ENCODE measurements around the gene SLC26A11.
"Not testable (repeated sequence)": the region's sequence is repeated elsewhere in the genome, so short reads cannot be mapped to it uniquely, and the experiment has no call there.

The SLC26A11 gene

GRCh38 chr17:80195671-80196529 lies 24.3 kb upstream of the SLC26A11 start:
- peak; percentile 27 for DNase-seq (ENCODE audit: low spot score)

DNA sequence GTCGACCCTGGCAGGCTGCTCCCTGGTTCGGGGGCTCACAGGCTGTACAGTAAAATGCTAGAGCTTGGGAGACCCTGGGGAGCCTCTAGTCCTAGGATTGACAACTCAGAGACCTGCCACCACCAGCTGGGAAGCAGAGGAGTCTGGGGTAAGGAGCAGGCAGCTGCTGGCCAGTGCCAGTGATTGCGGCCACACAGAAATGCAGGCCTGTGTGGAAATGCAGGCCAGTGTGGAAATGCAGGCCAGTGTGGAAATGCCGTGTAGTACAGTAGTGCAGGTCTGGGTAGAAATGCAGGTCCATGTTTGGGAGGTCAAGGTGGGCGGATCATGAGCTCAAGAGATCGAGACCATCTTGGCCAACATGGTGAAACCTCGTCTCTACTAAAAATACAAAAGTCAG lies 23.6 kb upstream of the SLC26A11 start:
- DNase-seq (ENCODE audit: low spot score), result no peak

DNA sequence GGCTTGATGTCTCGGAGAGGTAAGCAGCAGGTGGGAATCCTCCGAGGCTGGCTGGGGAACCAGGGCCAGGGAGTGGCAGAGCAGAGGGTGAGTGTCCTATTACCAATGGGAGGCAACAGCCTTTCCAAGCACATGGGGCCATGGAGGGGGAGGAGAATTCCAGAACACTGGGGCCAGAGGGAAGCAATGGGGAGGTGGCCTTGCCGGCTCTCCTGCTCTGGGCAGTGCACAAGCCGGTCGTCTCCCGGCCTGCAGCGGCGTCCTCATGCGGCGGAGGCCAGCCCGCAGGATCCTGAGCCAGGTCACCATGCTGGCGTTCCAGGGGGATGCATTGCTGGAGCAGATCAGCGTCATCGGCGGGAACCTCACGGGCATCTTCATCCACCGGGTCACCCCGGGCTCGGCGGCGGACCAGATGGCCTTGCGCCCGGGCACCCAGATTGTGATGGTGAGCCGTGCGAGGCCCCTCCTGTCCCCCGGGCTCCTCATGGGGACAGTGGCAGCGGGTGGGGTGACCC lies 22.0 kb upstream of the SLC26A11 start:
- no peak for DNase-seq (ENCODE audit: low spot score)

DNA sequence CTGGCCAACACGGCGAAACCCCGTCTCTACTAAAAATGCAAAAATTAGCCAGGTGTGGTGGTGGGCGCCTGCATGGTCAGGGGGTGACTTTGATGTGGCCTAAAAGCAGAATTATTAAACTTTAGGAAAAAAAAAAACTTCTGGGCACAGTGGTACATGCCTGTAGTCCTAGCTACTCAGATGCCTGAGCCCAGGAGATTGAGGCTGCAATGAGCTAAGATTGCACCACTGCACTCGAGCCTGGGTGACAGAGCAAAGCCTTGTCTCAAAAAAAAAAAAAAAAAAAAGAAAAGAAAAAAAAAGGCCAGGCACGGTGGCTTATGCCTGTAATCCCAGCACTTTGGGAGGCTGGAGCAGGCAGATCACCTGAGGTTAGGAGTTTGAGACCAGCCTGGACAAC lies 20.9 kb upstream of the SLC26A11 start:
- not testable (repeated sequence) for DNase-seq (ENCODE audit: low spot score)

DNA sequence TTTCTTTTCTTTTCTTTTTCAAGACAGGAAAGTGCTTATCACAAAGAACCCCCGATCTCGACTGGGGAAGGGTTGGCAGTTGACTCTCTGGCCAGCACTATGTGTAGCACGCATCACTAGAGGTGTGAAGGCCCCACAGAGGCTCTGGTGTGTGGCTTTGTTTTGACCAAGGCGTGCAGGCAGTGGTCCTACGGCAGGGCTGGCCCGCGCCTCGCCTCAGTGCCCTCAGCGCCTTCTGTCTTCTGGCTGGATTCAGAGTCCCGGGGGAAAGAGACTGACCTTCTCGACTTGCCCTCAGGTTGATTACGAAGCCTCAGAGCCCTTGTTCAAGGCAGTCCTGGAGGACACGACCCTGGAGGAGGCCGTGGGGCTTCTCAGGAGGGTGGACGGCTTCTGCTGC lies 18.8 kb upstream of the SLC26A11 start:
- DNase-seq (ENCODE audit: low spot score), result no peak

- DNase-seq (ENCODE audit: low spot score), result no peak
Observed at GRCh38 chr17:80202197-80202596, 18.0 kb upstream of the SLC26A11 start.

DNA sequence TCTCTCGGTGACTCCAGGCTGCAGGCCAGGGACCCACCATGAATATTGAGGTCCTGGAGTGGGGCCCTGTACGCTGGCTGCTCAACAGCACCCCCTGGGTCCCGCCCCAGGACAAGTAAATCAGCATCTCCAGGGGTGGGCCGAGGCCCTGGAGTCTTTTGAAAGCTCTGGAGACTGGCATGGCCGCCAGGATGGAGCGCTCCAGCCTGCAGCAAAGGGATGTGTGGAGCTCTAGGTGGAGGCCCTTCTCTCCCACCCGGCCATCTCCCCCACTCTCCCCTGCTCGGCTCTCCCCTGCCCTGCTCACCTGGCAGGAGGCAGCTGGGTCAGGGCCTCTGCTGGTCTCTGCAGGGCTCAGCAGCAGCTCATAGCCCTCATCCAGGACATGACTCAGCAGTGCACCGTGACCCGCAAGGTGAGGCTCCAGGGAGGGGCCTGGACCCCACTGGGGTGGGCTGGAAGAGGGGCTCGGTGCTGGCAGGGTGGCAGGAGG lies 16.7 kb upstream of the SLC26A11 start:
- no peak for DNase-seq (ENCODE audit: low spot score)

GRCh38 chr17:80204626-80205468 lies 15.4 kb upstream of the SLC26A11 start:
- DNase-seq (ENCODE audit: low spot score), result no peak

- DNase-seq (ENCODE audit: low spot score), result no peak
Observed at GRCh38 chr17:80205811-80206210, 14.4 kb upstream of the SLC26A11 start.

DNA sequence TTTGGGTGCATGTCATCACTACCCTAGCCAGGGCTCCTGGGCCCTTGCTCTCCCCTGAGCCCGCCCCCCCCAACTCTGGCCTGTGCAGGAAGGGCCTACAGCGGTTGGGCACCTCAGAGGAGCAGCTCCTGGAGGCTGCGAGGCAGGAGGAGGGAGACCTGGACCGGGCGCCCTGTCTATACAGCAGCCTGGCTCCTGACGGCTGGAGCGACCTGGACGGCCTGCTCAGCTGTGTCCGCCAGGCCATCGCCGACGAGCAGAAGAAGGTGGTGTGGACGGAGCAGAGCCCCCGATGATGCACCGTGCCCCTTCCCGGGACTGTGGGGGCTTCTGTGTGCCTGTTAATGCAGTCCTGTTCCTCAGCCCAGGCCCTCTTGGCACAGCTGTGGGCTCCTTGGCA lies 12.2 kb upstream of the SLC26A11 start:
- no peak for DNase-seq (ENCODE audit: low spot score)

DNA sequence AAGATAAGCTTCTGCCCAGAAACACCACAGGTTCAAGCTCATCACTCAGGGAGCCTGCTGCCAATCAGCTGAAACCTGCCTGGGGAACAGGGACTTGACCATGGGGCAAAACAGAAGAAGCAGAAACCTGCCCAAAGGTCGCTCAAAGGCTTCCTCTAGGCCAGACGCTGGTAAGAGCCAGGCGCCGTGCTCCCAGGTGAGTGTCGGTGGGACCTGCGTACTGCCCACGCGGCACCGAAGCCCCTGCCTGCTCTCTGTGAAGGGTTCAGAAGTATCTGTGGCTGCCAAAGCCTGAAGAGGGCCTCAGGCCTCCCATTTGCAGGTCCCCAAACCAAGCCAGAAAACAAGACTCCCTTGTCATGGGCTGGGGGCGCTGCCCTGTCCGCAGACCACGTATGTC lies 10.5 kb upstream of the SLC26A11 start:
- DNase-seq (ENCODE audit: low spot score), result no peak

DNA sequence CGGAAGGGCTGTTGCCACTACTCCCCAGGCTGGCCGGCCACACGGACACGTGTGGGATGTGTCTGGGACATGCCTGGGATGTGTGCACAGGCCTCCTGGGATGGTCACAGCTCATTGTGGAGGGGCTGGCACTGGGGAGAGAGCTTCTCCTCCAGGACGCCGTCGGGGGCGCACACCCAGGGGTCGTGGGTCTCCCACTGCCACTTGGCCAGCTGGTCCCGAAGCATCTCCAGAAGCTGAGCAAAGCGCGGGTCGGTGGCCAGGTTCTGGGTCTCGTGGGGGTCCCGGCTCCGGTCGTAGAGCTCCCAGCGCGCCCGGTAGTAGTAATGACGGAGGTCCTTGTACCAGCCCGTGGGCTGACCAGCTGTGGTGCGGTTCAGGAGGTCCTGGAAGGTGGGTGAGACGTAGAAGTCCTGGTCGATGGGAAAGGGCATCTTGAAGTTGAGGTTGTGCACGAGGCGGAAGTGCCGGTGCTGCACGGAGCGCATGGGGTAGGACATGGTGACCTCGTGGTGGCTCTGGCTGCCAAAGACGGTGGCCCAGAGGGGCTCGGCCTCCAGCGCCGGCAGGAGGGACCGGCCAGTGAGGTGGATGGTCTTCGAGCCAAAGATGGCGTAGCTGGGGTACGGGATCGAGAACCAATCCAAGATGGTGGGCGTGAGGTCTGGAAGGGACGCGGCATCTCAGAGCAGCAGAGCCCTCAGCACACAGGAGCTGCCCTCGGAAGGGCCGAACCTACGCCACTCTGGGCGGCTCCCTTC lies 9.7 kb upstream of the SLC26A11 start:
- no peak for DNase-seq (ENCODE audit: low spot score)

- no peak for DNase-seq (ENCODE audit: low spot score)
Observed at GRCh38 chr17:80212109-80212508, 8.1 kb upstream of the SLC26A11 start.

DNA sequence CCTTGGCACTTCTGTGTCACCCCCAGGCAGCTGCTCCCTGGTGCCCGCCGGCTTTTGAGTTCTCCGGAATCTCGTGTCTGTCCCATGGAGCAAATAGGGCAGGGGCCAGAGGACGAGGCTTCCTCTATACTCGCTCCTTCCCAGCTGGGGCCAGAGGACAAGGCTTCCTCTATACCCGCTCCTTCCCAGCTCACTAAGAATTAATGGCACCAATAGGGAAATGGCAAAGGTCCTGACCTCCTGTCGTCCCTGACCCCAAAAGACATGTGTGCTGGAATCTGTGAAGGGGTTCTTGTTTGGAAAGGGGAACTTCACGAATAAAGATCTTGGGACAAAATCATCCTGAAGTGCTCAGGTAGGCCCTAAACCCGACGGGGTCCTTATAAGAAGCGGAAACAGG lies 7.7 kb upstream of the SLC26A11 start:
- no peak for DNase-seq (ENCODE audit: low spot score)

DNA sequence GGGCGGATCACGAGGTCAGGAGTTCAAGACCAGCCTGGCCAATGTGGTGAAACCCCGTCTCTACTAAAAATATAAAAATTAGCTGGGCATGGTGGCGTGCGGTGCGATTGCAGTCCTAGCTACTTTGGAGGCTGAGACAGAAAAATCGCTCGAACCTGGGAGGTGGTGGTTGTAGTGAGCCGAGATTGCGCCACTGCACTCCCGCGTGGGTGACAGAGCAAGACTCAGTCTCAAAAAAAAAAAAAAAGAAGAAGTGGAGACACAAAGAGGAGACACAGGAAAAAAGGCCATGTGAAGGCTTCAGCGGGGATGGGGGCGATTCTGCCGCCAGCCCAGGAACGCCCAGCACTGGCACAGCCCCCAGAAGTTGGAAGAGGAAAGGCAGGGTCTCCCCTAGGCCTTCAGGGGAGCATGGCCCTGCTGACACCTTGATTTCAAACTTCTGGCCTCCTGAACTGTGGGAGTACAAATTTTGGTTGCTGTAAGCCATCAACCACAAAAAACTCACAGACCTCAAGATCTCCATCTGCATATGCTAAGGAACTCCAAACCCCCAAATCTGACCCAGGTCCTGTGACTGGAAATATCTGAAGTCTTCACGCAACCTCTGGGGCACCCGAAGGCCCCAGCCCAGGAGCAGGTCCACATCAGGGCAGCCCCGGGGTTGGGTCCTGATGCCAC lies 7.1 kb upstream of the SLC26A11 start:
- DNase-seq (ENCODE audit: low spot score), result no peak

DNA sequence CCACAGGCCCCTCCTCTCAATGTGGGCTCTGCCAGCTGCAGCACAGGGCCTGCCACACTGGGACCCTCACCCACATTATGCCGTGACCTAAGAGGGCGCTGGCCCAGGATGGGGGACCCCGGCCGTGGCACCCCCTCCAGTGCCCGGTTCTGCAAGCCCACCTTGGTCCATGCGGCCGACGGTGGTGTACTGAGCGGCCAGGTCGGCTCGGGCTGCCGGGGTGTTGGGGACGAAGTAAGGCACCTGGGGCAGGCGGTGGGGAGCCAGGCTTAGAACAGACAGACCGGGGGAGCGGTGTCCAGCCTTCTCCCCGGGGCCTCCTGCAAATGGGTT lies 6.6 kb upstream of the SLC26A11 start:
- no peak for DNase-seq (ENCODE audit: low spot score)

DNA sequence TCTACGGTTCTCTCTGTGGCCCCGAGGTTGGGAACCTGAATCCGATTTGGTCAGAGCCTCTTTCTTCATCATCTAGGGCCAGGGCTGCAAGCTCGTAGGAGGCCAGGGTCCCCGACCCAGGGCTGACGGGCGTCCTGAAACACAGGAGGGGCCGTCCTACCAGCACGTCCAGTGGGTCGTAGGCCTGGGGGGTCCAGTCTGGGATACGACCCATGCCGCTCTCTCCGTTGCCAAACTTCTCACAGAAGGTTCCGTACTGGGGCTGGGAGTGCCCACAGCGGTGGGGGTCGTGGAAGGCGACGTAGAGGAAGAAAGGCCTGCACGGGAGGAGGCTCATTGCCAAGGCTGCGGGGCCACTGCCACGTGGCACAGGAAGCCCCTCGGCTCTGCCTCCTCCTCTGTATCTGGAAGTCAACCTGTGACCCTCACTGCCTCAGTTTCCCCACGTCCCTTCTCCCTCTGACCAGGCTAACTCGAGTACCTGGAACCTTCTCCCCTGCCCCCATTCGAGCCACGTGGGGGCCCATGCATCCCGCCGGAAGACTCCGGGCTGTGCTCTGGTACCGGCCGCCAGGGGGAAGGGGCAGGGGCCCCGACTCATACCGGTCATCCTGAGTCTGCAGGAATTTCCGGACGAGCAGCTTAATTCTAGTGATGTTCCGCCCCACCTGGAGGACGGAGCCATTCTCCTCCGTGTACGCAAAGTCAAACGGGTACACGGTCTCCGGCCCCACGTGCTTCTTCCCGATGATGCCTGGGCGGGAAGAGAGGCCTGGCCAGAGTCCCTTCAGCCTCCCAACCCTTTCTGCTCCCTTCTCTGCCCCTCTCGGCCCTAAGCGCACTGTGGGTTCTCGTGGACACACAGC lies 6.0 kb upstream of the SLC26A11 start:
- no peak for DNase-seq (ENCODE audit: low spot score)

- no peak for DNase-seq (ENCODE audit: low spot score)
Observed at GRCh38 chr17:80214878-80215210, 5.4 kb upstream of the SLC26A11 start.

DNA sequence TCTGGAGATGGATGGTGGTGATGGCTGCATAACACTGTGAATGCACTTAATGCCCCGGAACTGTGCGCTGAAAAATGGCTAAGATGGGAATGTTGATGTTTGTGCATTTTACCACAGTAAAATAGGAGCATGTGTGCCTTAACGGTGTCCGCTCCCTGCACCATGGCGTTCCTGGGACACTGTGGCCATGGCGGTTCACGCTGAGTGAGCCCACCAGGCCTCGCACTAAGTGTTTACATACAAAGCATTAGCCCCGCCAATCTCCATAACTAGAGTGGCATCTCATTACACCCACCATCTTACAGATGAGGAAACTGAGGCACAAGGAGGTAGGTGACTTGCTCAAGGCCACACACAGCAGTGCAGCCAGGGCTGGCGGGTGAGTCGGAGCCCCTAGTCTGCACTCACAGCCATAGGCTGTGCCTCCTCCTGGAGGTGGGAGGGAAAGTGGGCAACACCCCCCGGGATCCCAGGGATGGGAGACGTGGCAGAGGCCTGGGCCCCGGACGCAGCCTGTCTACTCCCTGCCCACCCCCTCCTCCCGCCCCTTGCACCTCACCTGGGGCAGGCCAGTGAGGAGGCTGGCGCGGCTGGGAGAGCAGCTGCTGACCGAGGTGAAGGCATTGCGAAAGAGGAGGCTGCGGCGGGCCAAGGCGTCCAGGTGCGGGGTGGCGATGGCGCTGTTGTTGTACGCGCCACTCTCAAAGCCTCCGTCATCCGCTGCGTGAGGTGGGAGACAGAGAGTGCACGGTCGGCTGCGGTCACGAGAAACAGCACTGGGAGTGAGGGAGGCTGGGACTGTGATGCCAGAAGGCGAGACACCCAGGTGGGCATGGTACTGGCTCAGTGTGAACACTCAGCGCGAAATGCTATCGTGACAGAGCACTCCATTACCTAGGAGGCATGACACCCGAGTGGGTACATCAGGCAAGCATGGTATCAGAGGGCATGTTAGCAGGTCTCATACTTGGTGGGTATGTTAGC lies 3.5 kb upstream of the SLC26A11 start:
- no peak for DNase-seq (ENCODE audit: low spot score)

Measured in AG08395 (cell line).